Body of pancreas (tissue), 4 donors: ENCODE results near the gene FGFBP1.

Experiments used
- CTCF ChIP-seq, 7 experiments: fragments of 450-650 bp in 4 of 7; fragments of 200-600 bp in 3 of 7; sonication (generic) in 3 of 7; IDR thresholded peaks; one replicate each; pipeline ENCODE4 v1.5.1; 2016 to 2019; ENCODE audit warnings: antibody characterized with exemption in 7 of 7
- POLR2A ChIP-seq, 3 donors: fragments of 450-650 bp; IDR thresholded peaks; one replicate each; pipeline ENCODE4 v1.6.1; 2016; ENCODE audit warnings: antibody characterized with exemption in 3 of 3, mild to moderate bottlenecking in 2 of 3

GRCh38 chr4:15901998-15902397 lies 36.5 kb downstream of the FGFBP1 start:
- TF ChIP-seq CTCF (IDR thresholded peaks at IDR 0.05) = no peak
- TF ChIP-seq POLR2A (IDR thresholded peaks at IDR 0.05) = no peak
